BJ (cell line): ENCODE results near the gene COP1. TPM values are rescaled to one million over a fixed set of nuclear protein-coding genes. Genes with fewer than 3 reads are reported as not detected.

Experiments used
- CTCF ChIA-PET: fragments of 350-600 bp; formaldehyde crosslinking; extraction: SDS; loops from one replicate; lab custom pipeline; 2021; ENCODE audit warnings: antibody characterized with exemption, inconsistent platforms; lab: Yijun Ruan, JAX
- POLR2A ChIA-PET: fragments of 300-600 bp; sonication (Branson Sonifier 250); formaldehyde crosslinking; extraction: SDS; loops from one replicate; lab custom pipeline; 2021; ENCODE audit warnings: antibody characterized with exemption; lab: Charles Lee
- DNase-seq: peaks from one replicate; pipeline ENCODE4 v3.0.0-alpha.2; 2011; ENCODE audit warnings: low read depth
- H3K27me3 ChIP-seq: 2 replicates; pipeline ENCODE4 v1.6.0; 2011; ENCODE audit warnings: low read length; ENCODE audit not compliant: control insufficient read depth, insufficient read depth
- H3K36me3 ChIP-seq: 2 replicates; pipeline ENCODE4 v1.5.1; 2011; ENCODE audit warnings: low read length; ENCODE audit not compliant: control insufficient read depth, insufficient read depth
- H3K4me3 ChIP-seq: 2 replicates; pipeline ENCODE4 v1.5.1; 2011; ENCODE audit warnings: low read depth, mild to moderate bottlenecking, control low read depth, low read length
- polyA plus RNA-seq: library from polyadenylated mRNA; depleted of rRNA; stranded (reverse); fragments of >200 nt; gene quantifications from 2 replicates; pipeline ENCODE4 v1.2.3, GENCODE V29; 2011
- TF ChIP-seq, protein P1 (sequence below): IDR thresholded peaks from 2 replicates; pipeline ENCODE4 v1.5.1; 2011; ENCODE audit warnings: low read depth, mild to moderate bottlenecking, control low read depth, inconsistent platforms, low read length, moderate library complexity; ENCODE audit not compliant: insufficient read depth

Gene COP1
- polyA plus RNA-seq, 1 experiment = 14.8 TPM

DNA sequence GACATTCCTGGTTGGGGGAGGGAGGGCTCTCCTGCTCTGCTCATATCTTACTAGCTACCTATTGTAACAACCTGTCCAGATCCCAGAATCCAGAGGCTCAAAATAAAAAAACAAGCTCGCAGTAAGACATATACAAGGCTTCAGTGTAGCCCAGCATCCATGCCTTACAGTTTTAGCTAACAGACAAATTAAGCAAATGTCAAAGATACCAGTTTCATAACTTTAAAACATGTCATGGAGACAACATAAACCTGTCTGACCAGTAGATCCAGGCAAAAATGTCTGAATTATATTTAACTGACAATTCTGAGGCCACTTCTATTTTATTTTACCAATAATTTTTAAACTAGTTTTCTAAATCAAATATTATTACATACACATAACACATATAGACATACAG, 295.9 kb downstream of the COP1 start:
- Histone ChIP-seq H3K27me3 (no peaks in the 10 kb centered on the region), H3K36me3 (no peaks in the 10 kb centered on the region), H3K4me3 (no peak overlapping the region)
- CTCF ChIA-PET = interaction anchor here (1.4 kb wide), 1 partner anchor 50 kb away, joined by 3 read pairs; no protein-coding TSS in a partner anchor
- TF ChIP-seq, protein P1, sequence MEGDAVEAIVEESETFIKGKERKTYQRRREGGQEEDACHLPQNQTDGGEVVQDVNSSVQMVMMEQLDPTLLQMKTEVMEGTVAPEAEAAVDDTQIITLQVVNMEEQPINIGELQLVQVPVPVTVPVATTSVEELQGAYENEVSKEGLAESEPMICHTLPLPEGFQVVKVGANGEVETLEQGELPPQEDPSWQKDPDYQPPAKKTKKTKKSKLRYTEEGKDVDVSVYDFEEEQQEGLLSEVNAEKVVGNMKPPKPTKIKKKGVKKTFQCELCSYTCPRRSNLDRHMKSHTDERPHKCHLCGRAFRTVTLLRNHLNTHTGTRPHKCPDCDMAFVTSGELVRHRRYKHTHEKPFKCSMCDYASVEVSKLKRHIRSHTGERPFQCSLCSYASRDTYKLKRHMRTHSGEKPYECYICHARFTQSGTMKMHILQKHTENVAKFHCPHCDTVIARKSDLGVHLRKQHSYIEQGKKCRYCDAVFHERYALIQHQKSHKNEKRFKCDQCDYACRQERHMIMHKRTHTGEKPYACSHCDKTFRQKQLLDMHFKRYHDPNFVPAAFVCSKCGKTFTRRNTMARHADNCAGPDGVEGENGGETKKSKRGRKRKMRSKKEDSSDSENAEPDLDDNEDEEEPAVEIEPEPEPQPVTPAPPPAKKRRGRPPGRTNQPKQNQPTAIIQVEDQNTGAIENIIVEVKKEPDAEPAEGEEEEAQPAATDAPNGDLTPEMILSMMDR = no peak
- DNase-seq = no peak
- POLR2A ChIA-PET = no interaction called here

DNA sequence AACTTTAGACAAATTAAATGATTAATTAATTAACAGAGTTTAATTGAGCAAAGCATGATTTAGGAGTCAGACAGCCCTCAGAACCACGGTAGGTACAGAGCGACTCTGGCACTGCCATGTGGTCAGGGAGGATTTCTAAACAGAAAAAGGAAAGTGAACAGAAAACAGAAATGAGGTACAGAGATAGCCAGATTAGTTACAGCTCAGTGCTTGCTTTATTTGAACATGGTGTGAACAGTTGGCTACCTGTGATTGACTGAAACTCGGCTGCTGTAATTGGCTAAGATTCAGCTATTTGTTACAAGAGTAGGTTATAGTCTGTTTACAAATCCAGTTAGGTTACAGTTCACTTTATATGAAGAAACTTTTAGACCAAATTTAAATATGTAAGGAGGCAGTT, 300.7 kb downstream of the COP1 start:
- H3K4me3 ChIP-seq = no peak overlapping the region
- ChIA-PET CTCF (no interaction called here), POLR2A (no interaction called here)
- no peak for DNase-seq
- H3K36me3 ChIP-seq = no peaks in the 10 kb centered on the region
- H3K27me3 ChIP-seq = no peaks in the 10 kb centered on the region
- TF ChIP-seq, protein P1 = no peak

DNA sequence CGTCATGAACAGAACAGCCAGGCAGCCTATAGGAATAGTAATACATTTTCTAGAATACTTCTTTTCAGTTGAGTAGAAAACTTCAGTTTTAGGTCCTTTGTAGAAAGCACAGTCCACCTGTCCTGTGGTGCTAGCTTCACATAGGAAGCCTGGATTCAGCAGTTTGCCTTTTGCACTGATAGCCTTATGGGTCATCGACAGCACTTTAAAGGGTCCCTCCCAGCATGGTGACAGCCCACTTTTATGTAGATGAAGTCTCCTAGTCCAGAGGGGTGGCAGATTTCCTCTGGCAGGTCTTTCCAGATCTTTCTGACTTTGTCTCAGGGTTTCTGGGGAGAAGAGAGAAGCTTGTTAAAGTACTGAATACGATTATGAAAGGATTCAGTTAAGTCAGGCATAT, 302.3 kb downstream of the COP1 start:
- CTCF ChIA-PET = no interaction called here
- Histone ChIP-seq H3K36me3 (no peaks in the 10 kb centered on the region), H3K4me3 (no peak overlapping the region), H3K27me3 (no peaks in the 10 kb centered on the region)
- TF ChIP-seq, protein P1 = no peak
- POLR2A ChIA-PET = no interaction called here
- DNase-seq = no peak

DNA sequence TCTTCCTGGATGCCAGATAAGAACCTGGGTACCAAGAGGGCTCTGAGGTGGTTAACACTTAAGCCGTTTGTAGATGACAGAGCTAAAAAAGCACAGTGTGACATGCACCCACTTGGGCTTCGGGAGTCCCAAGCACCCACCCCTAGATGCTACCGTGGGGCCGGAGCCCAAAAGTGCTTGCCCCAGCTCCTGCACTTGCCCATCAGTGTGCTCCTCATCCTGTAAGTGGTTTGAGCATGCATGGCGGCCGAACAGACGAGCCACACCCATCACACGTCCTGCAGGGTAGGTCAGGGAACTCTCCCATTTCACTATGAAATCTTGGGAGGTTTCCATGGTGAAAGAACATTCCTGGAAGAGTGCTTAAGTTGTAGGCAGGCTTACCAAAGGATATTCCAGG, 304.8 kb downstream of the COP1 start:
- CTCF ChIA-PET = no interaction called here

DNA sequence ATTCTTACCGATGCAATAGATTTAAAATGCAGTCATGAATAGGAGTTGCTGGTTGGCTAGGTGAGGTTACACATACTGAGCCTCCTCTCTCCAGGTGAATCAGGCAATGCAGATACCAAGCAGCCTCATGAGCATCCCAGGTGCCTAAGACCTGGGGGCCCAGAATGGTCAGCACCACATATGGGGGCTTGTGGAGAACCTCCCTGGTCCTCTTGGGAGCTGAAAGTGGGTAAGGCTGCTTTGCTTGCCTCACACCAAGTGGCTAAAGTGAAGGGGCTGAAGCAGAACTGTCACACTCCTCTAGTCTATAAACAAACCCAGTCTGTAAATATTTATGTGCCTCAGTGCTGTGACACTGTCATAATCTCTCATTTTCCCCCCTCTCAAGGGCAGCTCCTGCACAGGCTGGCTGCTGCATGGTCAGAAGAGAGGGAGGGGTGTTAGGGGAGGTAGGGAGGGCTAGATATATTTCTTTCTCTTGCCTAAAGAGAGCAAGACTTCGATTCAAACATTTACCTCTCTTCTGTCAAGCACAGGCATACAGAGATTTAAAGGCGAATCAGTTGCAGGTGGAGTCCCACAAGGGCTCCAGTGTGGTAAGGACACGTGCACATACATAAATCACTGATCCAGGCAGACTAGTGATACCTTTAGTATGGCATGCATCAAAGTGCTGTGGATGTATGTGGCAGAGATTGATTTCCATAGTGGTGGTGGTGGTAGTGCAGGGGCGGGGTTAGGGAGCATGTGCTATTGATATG, 305.8 kb downstream of the COP1 start:
- CTCF ChIA-PET = interaction anchor here (0.6 to 1.1 kb wide), 2 partner anchors 10 to 13 kb away, joined by 3 to 4 read pairs; no protein-coding TSS in a partner anchor

More for the DNA sequence above, 304.8 kb downstream of the COP1 start:
- DNase-seq = no peak
- POLR2A ChIA-PET = no interaction called here
- no peaks in the 10 kb centered on the region for H3K27me3 ChIP-seq
- TF ChIP-seq, protein P1 = no peak
- H3K4me3 ChIP-seq = no peak overlapping the region
- no peaks in the 10 kb centered on the region for H3K36me3 ChIP-seq

More for the DNA sequence above, 305.8 kb downstream of the COP1 start:
- Histone ChIP-seq H3K36me3 (no peaks in the 10 kb centered on the region), H3K4me3 (no peak overlapping the region), H3K27me3 (no peaks in the 10 kb centered on the region)
- TF ChIP-seq, protein P1 = no peak
- no peak for DNase-seq
- POLR2A ChIA-PET = no interaction called here
